ENCODE data around the gene TTC24.

TTC24 gene

DNA sequence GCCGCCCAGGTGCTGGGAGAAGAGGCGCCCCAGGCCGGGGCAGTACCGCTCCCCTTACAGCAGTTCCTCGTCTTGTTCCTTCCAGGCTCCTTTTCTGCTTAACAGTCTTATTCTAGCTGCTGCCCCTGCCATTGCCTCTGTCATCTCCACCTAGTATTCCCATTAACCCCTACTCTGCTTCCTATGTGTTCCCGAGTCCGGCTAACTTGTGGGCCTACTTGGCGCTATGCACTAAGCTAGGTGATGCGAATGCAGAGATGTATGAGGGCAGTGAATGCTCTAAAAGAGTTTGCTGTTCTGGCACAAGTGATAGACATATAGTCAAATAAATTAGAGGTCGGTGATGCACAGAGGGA, 6.9 kb upstream of the TTC24 start:
- TF ChIP-seq EP300 (IDR thresholded peaks at IDR 0.05; ENCODE audit: borderline replicate concordance) (no peak), ZBTB7A (IDR thresholded peaks at IDR 0.05; ENCODE audit: low read depth) (no peak), YY1 (IDR thresholded peaks at IDR 0.05; ENCODE audit: low read depth) (no peak), TEAD4 (IDR thresholded peaks at IDR 0.05) (no peak), EGR1 (IDR thresholded peaks at IDR 0.05) (no peak), FOXM1 (IDR thresholded peaks at IDR 0.05; ENCODE audit: borderline replicate concordance, low read depth) (no peak), USF1 (IDR thresholded peaks at IDR 0.05) (no peak)
- TF ChIP-seq, protein P1, sequence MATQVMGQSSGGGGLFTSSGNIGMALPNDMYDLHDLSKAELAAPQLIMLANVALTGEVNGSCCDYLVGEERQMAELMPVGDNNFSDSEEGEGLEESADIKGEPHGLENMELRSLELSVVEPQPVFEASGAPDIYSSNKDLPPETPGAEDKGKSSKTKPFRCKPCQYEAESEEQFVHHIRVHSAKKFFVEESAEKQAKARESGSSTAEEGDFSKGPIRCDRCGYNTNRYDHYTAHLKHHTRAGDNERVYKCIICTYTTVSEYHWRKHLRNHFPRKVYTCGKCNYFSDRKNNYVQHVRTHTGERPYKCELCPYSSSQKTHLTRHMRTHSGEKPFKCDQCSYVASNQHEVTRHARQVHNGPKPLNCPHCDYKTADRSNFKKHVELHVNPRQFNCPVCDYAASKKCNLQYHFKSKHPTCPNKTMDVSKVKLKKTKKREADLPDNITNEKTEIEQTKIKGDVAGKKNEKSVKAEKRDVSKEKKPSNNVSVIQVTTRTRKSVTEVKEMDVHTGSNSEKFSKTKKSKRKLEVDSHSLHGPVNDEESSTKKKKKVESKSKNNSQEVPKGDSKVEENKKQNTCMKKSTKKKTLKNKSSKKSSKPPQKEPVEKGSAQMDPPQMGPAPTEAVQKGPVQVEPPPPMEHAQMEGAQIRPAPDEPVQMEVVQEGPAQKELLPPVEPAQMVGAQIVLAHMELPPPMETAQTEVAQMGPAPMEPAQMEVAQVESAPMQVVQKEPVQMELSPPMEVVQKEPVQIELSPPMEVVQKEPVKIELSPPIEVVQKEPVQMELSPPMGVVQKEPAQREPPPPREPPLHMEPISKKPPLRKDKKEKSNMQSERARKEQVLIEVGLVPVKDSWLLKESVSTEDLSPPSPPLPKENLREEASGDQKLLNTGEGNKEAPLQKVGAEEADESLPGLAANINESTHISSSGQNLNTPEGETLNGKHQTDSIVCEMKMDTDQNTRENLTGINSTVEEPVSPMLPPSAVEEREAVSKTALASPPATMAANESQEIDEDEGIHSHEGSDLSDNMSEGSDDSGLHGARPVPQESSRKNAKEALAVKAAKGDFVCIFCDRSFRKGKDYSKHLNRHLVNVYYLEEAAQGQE (IDR thresholded peaks at IDR 0.05; ENCODE audit: low read depth), result no peak

DNA sequence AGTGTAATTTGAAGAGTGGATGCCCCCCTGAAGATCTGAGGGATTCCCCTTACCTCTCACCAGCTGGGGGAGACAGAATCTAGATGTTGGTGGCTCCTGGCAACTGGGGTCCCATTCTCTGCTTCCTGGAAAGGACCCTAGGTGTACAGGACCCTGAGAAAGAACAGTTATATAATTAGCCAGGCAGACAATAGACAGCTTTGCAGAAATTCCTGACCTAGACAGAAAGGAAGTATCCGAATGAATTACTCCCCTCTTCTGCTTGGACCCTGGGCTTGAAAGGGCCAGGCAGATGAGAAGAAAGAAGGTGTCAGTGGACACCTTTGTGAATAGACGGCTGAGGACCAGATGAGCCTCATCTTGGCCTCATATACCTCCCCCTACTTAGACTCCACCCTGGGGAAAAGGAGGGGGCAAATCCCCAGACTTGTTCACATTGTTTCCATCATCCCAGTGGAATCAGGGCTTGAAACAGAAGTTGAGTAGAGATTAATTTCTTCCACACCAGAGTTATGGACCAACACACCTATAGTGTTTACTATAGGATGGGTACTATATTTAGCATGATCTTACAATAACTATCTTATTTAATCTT, 5.4 kb upstream of the TTC24 start:
- no peak for TF ChIP-seq CREB1 (IDR thresholded peaks at IDR 0.05; ENCODE audit: low read depth)

DNA sequence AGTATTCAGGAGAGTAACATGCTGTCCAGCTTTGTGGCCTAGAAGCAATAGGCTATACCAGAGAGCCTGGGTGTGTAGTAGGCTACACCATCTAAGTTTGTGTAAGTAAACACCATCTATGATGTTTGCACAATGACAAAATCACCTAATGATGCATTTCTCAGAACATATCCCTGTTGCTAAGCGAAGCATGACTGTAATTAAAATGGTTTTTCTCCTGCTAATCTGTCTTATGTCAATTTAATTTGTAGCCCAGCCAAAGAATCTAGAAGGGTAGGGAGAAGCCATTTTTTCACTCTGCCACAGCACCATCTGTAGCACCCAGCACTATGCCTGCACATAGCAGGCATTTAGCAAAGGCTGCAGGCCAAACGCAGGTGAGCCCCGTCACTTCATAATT, 2.0 kb upstream of the TTC24 start:
- TF ChIP-seq EGR1 (IDR thresholded peaks at IDR 0.05) (no peak), RAD21 (IDR thresholded peaks at IDR 0.05; ENCODE audit: low read depth) (no peak), FOXM1 (IDR thresholded peaks at IDR 0.05; ENCODE audit: borderline replicate concordance, low read depth) (no peak), USF1 (IDR thresholded peaks at IDR 0.05) (no peak), TCF12 (IDR thresholded peaks at IDR 0.05; ENCODE audit: low read depth) (no peak), YY1 (IDR thresholded peaks at IDR 0.05; ENCODE audit: low read depth) (no peak), CREB1 (IDR thresholded peaks at IDR 0.05; ENCODE audit: low read depth) (no peak), EP300 (IDR thresholded peaks at IDR 0.05; ENCODE audit: borderline replicate concordance) (no peak)

DNA sequence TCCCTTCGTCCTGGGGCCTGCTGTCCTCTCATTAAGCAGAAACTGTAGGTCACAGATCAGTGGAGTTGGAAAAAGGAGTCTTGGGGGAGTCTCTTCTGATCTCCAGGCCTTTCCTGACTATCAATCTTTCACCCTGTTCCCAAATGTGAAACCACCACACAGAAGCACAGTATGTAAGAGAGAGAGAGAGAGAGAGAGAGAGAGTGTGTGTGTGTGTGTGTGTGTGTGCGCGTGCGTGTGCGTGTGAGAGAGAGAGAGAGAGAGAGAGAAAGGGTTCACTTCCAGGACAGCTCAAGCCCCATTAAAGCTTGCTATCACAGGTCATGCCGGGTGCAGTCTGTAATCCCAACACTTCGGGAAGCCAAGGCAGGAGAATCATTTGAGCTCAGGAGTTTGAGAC, 1.5 kb upstream of the TTC24 start:
- TF ChIP-seq CREB1 (IDR thresholded peaks at IDR 0.05; ENCODE audit: low read depth), result no peak
- TF ChIP-seq EGR1 (IDR thresholded peaks at IDR 0.05), result no peak
- TF ChIP-seq CEBPB (IDR thresholded peaks at IDR 0.05), result no peak
- TF ChIP-seq EP300 (IDR thresholded peaks at IDR 0.05; ENCODE audit: borderline replicate concordance), result no peak
- TF ChIP-seq FOXM1 (IDR thresholded peaks at IDR 0.05; ENCODE audit: borderline replicate concordance, low read depth), result no peak
- no peak for TF ChIP-seq TAF1 (IDR thresholded peaks at IDR 0.05; ENCODE audit: low read depth)
- no peak for TF ChIP-seq TCF12 (IDR thresholded peaks at IDR 0.05; ENCODE audit: low read depth)
- TF ChIP-seq TEAD4 (IDR thresholded peaks at IDR 0.05), result no peak
- no peak for TF ChIP-seq USF1 (IDR thresholded peaks at IDR 0.05)
- TF ChIP-seq NFIC (IDR thresholded peaks at IDR 0.05), result no peak
- TF ChIP-seq, protein P1 (IDR thresholded peaks at IDR 0.05; ENCODE audit: low read depth), result no peak
- TF ChIP-seq, protein P2, sequence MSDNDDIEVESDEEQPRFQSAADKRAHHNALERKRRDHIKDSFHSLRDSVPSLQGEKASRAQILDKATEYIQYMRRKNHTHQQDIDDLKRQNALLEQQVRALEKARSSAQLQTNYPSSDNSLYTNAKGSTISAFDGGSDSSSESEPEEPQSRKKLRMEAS (IDR thresholded peaks at IDR 0.05), result no peak

- TF ChIP-seq USF1 (IDR thresholded peaks at IDR 0.05) (no peak), TCF12 (IDR thresholded peaks at IDR 0.05; ENCODE audit: low read depth) (no peak), ZBTB7A (IDR thresholded peaks at IDR 0.05; ENCODE audit: low read depth) (no peak), TAF1 (IDR thresholded peaks at IDR 0.05; ENCODE audit: low read depth) (no peak), CEBPB (IDR thresholded peaks at IDR 0.05) (no peak), TEAD4 (IDR thresholded peaks at IDR 0.05) (no peak), NFIC (IDR thresholded peaks at IDR 0.05) (no peak), FOXM1 (IDR thresholded peaks at IDR 0.05; ENCODE audit: borderline replicate concordance, low read depth) (no peak), EP300 (IDR thresholded peaks at IDR 0.05; ENCODE audit: borderline replicate concordance) (no peak), YY1 (IDR thresholded peaks at IDR 0.05; ENCODE audit: low read depth) (no peak)
- TF ChIP-seq, protein P1 (IDR thresholded peaks at IDR 0.05; ENCODE audit: low read depth), result no peak
- TF ChIP-seq, protein P2 (IDR thresholded peaks at IDR 0.05), result no peak
These were observed 2.3 kb downstream of the TTC24 start for GRCh38 chr1:156581661-156582387.

Data from Ishikawa (cell line).